ENCODE data around the gene FARP1.

DNA sequence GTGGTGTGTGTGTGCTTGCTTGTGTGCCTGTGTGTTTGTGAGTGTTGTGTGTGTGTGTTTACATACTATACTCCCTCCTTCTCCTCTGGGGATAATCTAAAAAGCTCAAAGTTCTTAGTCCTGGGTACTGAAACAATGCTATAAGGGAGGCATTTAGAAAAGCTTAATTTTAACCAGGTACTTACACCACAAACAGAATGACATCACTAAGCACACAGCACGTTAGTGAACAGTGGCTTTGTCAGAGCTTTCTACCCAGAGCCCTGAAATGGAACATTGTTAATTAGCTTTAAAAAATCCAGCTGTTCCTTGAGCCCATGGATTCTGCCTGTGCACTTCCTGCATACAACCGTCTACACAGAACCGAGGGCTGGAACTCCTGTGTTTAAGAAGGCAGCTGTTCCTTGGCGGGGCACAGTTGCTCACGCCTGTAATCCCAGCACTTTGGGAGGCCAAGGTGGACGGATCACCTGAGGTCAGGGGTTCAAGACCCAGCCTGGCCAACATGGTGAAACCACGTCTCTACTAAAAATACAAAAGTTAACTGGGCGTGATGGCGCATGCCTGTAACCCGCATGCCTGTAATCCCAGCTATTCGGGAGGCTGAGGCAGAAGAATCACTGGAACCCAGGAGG, 103.8 kb downstream of the FARP1 start:
- TF ChIP-seq, protein P1, sequence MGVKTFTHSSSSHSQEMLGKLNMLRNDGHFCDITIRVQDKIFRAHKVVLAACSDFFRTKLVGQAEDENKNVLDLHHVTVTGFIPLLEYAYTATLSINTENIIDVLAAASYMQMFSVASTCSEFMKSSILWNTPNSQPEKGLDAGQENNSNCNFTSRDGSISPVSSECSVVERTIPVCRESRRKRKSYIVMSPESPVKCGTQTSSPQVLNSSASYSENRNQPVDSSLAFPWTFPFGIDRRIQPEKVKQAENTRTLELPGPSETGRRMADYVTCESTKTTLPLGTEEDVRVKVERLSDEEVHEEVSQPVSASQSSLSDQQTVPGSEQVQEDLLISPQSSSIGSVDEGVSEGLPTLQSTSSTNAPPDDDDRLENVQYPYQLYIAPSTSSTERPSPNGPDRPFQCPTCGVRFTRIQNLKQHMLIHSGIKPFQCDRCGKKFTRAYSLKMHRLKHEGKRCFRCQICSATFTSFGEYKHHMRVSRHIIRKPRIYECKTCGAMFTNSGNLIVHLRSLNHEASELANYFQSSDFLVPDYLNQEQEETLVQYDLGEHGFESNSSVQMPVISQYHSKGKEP (tag by site-specific recombination; IDR thresholded peaks at IDR 0.05): no peak
- no peak for TF ChIP-seq RBAK (tag by site-specific recombination; IDR thresholded peaks at IDR 0.05)
- no peak for TF ChIP-seq KLF1 (tag by site-specific recombination; IDR thresholded peaks at IDR 0.05)
- TF ChIP-seq EGR2 (tag by site-specific recombination; IDR thresholded peaks at IDR 0.05; ENCODE audit: low read depth): no peak
- no peak for TF ChIP-seq PRDM1 (tag by site-specific recombination; IDR thresholded peaks at IDR 0.05)
- no peak for TF ChIP-seq BCL11A (tag by site-specific recombination; IDR thresholded peaks at IDR 0.05; ENCODE audit: low read depth)
- TF ChIP-seq ZXDB (tag by site-specific recombination; IDR thresholded peaks at IDR 0.05): no peak
- TF ChIP-seq ZNF133 (tag by site-specific recombination; IDR thresholded peaks at IDR 0.05): no peak
